DND-41 (cell line): ENCODE results near the gene PEX5.
"Not testable (repeated sequence)": the region's sequence is repeated elsewhere in the genome, so short reads cannot be mapped to it uniquely, and the experiment has no call there.

Experiments
- ATAC-seq: fragments of 200-7000 bp; cut with Tn5 transposase; 3 replicates; pipeline ENCODE4 v1.9.1; 2021; ENCODE audit warnings: low read depth; ENCODE audit not compliant: insufficient read depth
- DNase-seq: peaks from one replicate; pipeline ENCODE4 v3.0.0-alpha.2; 2020
- H2AFZ ChIP-seq: 2 replicates; pipeline ENCODE4 v1.6.0; 2012; ENCODE audit warnings: low read depth, low read length
- H3K27ac ChIP-seq: 2 replicates; pipeline ENCODE4 v1.5.1; 2012; ENCODE audit warnings: low read length, inconsistent platforms
- H3K27me3 ChIP-seq: fragments of 200-600 bp; sonication (generic); 2 replicates; pipeline ENCODE4 v1.6.0; 2012; ENCODE audit warnings: low read length, mild to moderate bottlenecking, inconsistent platforms; ENCODE audit not compliant: insufficient read depth, poor library complexity
- H3K36me3 ChIP-seq: 2 replicates; pipeline ENCODE4 v1.5.1; 2012; ENCODE audit warnings: low read length, inconsistent platforms; ENCODE audit not compliant: insufficient read depth
- H3K4me1 ChIP-seq: 2 replicates; pipeline ENCODE4 v1.5.1; 2012; ENCODE audit warnings: mild to moderate bottlenecking, low read length; ENCODE audit not compliant: insufficient read depth
- H3K4me2 ChIP-seq: 2 replicates; pipeline ENCODE4 v1.6.0; 2012; ENCODE audit warnings: mild to moderate bottlenecking, moderate library complexity, low read length, inconsistent platforms; ENCODE audit not compliant: insufficient read depth
- H3K4me3 ChIP-seq, 2 experiments: fragments of 200-600 bp in 1 of 2; shearing (Covaris generic) in 1 of 2; 2 replicates each; pipeline ENCODE4 v1.5.1; 2012 to 2016; ENCODE audit warnings: inconsistent platforms in 2 of 2, low read length in 2 of 2, mild to moderate bottlenecking in 2 of 2, low read depth in 1 of 2, moderate library complexity in 1 of 2
- H3K79me2 ChIP-seq: 2 replicates; pipeline ENCODE4 v1.6.0; 2012; ENCODE audit warnings: low read length, inconsistent platforms; ENCODE audit not compliant: insufficient read depth
- H3K9ac ChIP-seq: 2 replicates; pipeline ENCODE4 v1.6.0; 2012; ENCODE audit warnings: low read depth, mild to moderate bottlenecking, inconsistent platforms, low read length, moderate library complexity
- H3K9me3 ChIP-seq: 2 replicates; pipeline ENCODE4 v1.5.1; 2012; ENCODE audit warnings: low read length, moderate library complexity, mild to moderate bottlenecking, inconsistent platforms; ENCODE audit not compliant: insufficient read depth, severe bottlenecking
- H4K20me1 ChIP-seq: 2 replicates; pipeline ENCODE4 v1.6.0; 2012; ENCODE audit warnings: low read length; ENCODE audit not compliant: insufficient read depth
- EZH2 ChIP-seq: IDR thresholded peaks from 3 replicates; pipeline ENCODE4 v1.6.1; 2012; ENCODE audit warnings: borderline replicate concordance, low read depth, mild to moderate bottlenecking, moderate library complexity, low read length, inconsistent platforms; ENCODE audit not compliant: severe bottlenecking
- TF ChIP-seq, protein P1 (sequence below): IDR thresholded peaks from 2 replicates; pipeline ENCODE4 v1.5.1; 2012; ENCODE audit warnings: borderline replicate concordance, low read length, moderate library complexity, mild to moderate bottlenecking; ENCODE audit not compliant: poor library complexity, severe bottlenecking; ENCODE audit errors: extremely low read depth

PEX5 gene

DNA sequence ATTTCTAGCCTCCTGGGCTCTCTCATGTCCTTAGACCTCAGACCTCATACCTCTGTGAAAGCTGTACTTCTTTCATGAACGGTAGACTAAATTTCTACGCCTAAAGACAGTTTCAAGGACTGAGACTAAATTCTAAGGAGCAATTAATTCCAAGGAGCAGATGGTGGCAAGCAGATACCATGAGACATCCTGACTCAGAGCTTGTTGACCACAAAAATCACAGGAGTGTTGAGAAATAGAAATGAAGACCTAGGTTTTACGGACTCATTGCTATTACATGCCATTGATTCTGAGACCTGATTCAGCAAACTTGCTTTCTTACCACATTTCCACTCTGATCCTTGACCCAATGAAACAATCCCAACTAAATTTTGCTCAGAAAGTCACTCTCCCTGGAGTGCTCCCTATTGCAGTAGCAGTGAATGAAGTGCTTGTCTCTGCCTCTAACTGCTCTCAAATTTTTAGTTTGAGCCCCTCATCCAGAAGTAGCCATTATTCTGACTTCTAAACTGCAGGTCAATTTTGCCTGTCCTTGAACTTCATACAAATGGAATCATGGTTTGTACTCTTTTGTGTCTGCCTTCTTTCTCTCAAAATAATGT lies 52.0 kb downstream of the PEX5 start:
- Histone ChIP-seq H3K4me3 (no peak overlapping the region), H3K27me3 (peaks cover 5% of the 10 kb centered on the region), H3K9ac (no peak overlapping the region), H3K36me3 (no peaks in the 10 kb centered on the region), H3K9me3 (no peaks in the 10 kb centered on the region), H3K4me2 (no peak overlapping the region), H3K4me1 (no peaks in the 10 kb centered on the region), H4K20me1 (no peaks in the 10 kb centered on the region), H3K27ac (no peak overlapping the region), H2AFZ (no peak overlapping the region), H3K79me2 (no peaks in the 10 kb centered on the region)
- no peak for ATAC-seq
- no peak for TF ChIP-seq EZH2
- no peak for DNase-seq

DNA sequence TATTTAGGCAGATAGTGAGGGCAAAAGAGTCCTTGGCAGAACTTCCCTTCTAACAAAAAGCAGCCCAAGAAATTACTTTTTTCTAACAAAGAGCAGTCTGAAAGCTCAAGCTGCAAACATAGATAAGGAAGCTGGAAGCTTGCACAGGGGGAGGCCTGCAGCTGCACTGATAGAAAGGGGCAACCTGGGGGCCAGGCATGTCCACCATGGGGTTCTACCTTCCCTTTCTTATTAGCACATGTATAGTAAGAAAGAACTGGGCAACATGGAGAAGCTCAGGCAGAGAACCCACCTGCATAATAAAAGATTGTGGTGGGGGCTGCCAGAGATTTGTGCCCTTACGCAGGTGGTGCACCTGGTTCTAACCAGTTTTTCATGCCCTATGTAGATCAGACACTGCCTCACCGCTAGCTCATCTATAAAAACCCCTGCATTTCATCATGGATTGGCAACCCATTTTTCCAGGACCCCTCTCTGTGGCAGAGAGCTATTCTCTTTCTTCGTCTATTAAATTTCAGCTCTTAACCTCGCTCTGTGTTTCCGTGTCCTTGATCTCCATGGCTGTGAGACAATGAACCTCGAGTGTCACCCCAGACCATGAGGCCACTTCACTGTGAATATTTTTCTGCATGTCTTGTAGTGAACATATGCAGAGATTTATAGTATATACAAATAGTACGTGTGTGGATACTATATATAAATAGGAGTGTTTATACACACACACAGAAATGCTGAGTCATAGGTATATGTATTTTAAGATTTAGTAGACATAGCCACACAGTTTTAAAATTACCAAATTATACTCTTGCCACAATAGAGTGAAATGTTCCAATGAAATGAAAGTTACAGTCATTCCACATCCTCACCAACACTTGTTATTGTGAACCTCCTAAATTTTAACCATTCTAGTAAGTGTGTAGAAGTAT lies 53.0 kb downstream of the PEX5 start:
- Histone ChIP-seq H2AFZ (no peak overlapping the region), H3K4me3 (no peak overlapping the region), H3K4me2 (no peak overlapping the region), H3K79me2 (no peaks in the 10 kb centered on the region), H3K27ac (no peak overlapping the region), H3K4me1 (no peaks in the 10 kb centered on the region), H3K9ac (no peak overlapping the region), H3K36me3 (no peaks in the 10 kb centered on the region), H3K27me3 (peaks cover 2% of the 10 kb centered on the region), H4K20me1 (no peaks in the 10 kb centered on the region), H3K9me3 (no peaks in the 10 kb centered on the region)
- DNase-seq (no peak), ATAC-seq (no peak)
- TF ChIP-seq, protein P1, sequence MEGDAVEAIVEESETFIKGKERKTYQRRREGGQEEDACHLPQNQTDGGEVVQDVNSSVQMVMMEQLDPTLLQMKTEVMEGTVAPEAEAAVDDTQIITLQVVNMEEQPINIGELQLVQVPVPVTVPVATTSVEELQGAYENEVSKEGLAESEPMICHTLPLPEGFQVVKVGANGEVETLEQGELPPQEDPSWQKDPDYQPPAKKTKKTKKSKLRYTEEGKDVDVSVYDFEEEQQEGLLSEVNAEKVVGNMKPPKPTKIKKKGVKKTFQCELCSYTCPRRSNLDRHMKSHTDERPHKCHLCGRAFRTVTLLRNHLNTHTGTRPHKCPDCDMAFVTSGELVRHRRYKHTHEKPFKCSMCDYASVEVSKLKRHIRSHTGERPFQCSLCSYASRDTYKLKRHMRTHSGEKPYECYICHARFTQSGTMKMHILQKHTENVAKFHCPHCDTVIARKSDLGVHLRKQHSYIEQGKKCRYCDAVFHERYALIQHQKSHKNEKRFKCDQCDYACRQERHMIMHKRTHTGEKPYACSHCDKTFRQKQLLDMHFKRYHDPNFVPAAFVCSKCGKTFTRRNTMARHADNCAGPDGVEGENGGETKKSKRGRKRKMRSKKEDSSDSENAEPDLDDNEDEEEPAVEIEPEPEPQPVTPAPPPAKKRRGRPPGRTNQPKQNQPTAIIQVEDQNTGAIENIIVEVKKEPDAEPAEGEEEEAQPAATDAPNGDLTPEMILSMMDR, result no peak
- TF ChIP-seq EZH2, result no peak

GRCh38 chr12:7251328-7251996 lies 62.0 kb downstream of the PEX5 start:
- not testable (repeated sequence) for H2AFZ ChIP-seq, DNase-seq, H4K20me1 ChIP-seq, H3K9ac ChIP-seq, H3K36me3 ChIP-seq, H3K27me3 ChIP-seq, H3K9me3 ChIP-seq, H3K4me2 ChIP-seq, H3K4me1 ChIP-seq, H3K27ac ChIP-seq, H3K4me3 ChIP-seq, ATAC-seq, H3K79me2 ChIP-seq

GRCh38 chr12:7259060-7259459 lies 69.6 kb downstream of the PEX5 start:
- TF ChIP-seq, protein P1, result no peak
- TF ChIP-seq EZH2, result no peak
- Histone ChIP-seq H3K27me3 (peaks cover 11% of the 10 kb centered on the region), H2AFZ (no peak overlapping the region)

More at GRCh38 chr12:7259060-7259459, 69.6 kb downstream of the PEX5 start:
- Histone ChIP-seq H4K20me1 (no peaks in the 10 kb centered on the region), H3K4me1 (no peaks in the 10 kb centered on the region), H3K36me3 (no peaks in the 10 kb centered on the region), H3K4me2 (no peak overlapping the region), H3K27ac (no peak overlapping the region), H3K9ac (no peak overlapping the region), H3K79me2 (no peaks in the 10 kb centered on the region), H3K9me3 (no peaks in the 10 kb centered on the region), H3K4me3 (no peak overlapping the region)
- ATAC-seq (no peak), DNase-seq (no peak)
